GM18517 (cell line): ENCODE measurements around the gene RTP3.
"Not testable (repeated sequence)": the region's sequence is repeated elsewhere in the genome, so short reads cannot be mapped to it uniquely, and the experiment has no call there.

ENCODE experiments used
- ATAC-seq: cut with Tn5 transposase; IDR thresholded peaks from one replicate; pipeline ENCODE4 v1.9.1; 2021; ENCODE audit warnings: mild to moderate bottlenecking, moderate library complexity; ENCODE audit not compliant: unreplicated experiment

RTP3 gene

DNA sequence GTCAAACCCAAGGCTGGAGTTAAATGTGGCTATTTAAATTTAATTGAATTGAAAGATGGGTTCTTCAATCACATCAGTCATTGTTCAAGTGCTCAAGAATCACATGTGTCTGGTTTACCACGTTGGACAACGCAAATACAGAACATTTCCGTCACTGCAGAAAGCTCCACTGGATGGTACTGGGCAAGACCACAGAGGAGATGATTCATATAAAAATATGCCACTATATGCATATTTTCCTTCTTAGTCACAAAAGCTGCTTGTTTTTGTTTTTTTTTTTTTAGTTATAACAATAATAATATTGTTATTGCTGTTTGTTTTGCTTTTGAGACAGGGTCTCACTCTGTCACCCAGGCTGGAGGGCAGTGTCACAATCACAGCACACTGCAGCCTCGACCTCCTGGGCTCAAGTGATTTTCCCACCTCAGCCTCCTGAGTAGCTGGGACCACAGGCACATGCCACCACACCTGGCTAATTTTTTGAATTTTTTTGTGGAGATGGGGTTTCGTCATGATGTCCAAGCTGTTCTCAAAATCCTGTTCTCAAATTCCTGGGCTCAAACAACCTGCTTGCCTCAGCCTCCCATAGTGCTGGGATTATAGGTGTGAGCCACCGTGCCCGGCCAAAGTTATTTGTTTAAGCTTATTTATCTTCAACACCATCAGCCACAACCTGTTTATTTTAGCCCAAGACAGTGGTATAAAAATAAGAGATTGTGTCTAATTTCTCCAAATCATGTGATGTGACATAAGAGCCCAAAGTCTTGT lies 19.4 kb downstream of the RTP3 start:
- ATAC-seq = no peak

DNA sequence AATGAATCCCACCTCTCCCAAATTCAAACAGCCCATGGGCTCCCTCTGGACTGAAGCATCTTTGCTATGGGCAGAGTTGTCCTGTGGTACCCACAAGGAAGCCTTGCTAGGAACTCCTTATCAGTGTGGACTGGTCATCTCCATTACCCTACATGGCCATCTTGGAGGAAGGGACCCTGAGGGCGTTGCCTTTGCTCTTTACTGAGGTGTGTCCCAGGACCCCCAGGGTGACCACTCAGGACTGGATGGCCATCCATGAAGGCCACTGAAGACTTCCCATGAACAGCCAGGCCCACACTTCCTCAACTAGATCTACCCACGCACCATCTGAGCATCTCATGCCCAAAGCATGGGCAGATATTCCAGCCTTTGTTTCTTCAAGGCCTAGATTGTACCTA lies 20.0 kb downstream of the RTP3 start:
- no peak for ATAC-seq

DNA sequence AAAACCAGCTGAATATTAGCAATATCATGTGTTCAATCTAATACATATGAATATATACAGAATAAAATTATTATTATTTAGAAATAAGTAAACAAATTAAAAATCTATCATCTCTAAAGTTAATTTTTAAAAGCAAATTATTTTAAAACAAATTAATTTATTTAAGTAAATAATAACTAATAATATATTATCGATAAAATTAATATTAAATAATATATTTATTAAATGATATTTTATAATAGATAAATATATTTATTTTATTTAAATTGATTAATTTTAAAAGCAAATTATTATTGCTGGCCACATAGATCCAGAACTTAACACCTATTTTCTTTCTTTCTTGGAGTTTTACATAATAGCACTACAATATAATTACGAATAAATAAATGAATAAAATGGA lies 22.2 kb downstream of the RTP3 start:
- no peak for ATAC-seq

- no peak for ATAC-seq
Measured at GRCh38 chr3:46520531-46520930, 22.8 kb downstream of the RTP3 start.

DNA sequence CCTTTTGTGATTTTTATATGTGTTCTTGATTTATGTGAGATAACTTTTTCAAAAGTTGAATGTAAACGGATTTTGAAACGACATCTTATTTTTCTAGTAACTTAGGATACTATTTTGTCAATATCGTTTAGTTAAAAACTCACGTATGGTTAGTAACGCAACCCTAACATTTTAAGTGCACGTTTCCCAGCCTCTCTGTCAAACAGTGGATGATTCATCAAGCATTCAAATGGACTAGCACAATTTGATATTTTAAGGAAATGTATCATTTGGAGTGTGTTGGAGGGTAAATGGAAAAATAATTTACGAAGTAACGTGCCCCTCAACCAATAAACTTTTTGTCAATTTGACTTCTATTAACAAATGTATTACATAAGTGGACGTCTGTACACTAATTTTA lies 23.3 kb downstream of the RTP3 start:
- no peak for ATAC-seq

DNA sequence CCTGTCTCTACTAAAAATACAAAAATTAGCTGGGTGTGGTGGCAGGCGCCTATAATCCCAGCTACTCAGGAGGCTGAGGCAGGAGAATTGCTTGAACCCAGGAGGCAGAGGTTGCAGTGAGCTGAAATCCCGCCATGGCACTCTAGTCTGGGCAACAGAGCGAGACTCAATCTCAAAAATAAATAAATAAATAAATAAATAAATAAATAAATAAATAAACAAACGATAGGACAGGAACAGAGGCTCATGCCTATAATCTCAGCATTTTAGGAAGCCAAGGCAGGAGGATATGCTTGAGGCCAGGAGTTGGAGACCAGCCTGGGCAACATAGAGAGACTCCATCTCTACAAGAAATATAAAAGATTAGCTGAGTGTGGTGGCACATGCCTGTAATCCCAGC lies 24.4 kb downstream of the RTP3 start:
- not testable (repeated sequence) for ATAC-seq

DNA sequence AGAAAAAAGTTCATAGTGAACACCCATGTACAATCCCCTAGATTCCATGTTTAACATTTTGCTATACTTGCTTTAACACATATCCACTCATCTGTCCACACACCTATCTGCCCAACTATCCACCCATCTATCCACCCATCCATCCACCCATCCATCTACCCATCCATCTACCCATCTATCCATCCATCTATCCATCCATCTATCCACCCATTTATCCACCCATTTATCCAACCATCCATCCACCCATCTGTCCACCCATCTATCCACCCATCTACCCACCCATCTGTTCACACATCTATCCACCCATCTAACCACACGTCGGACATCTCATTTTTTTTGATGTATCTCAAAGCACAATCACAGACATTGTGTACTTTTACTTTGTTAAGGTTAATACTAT lies 25.8 kb downstream of the RTP3 start:
- no peak for ATAC-seq

DNA sequence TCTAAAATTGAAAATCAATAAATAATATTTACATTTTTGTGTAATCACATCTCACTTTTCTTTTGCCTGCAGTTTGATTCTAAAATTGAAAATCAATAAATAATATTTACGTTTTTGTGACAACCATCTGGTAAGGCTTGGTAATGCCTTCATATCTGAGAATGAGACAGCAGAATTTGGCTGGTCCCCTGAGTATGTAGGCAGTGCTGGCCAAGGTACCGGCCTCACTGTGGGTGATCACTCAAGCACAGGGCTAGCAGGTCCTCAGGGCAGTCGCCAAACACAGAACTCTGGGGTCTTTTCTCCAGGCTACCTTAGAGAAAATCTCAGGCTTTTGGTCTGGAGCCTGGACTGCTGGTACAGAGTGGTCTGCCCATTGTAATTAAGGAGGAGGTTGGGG lies 26.2 kb downstream of the RTP3 start:
- no peak for ATAC-seq

DNA sequence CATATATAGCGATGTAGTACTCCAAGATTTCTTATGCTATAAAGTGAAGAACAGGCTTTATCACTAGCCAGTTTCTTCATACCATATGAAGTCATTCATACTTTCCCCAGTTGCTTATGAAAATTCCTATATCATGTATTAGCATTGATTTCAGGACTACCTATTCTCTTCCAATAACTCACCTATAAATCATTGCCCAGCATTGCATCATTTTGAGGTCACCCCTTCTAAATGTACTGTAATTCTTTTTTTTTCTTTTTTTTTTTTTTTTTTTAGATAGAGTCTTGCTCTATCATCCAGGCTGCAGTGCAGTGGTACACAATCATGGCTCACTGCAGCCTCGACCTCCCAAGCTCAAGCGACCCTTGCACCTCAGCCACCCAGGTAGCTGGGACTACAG lies 27.1 kb downstream of the RTP3 start:
- ATAC-seq = no peak

DNA sequence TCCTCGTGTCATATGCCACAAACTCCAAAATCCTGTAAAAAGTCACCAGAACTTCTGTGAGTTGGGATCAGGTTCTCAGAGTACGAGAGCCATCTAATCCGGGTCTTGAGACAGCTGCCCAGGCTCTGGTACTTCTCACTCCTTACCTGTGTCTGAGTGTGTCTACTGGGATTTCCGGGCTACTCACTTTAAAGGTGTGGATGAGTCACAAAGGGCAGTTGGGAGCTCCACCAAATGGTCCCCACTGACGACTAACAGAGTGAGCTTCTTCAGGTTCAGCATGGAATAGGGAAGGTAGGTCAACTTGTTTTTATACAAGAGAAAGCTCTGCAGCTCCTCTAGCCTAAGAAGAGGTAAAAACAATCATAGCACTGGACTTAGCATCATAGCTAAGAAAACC lies 29.5 kb downstream of the RTP3 start:
- no peak for ATAC-seq

- no peak for ATAC-seq
Measured at GRCh38 chr3:46533091-46533490, 35.3 kb downstream of the RTP3 start.

DNA sequence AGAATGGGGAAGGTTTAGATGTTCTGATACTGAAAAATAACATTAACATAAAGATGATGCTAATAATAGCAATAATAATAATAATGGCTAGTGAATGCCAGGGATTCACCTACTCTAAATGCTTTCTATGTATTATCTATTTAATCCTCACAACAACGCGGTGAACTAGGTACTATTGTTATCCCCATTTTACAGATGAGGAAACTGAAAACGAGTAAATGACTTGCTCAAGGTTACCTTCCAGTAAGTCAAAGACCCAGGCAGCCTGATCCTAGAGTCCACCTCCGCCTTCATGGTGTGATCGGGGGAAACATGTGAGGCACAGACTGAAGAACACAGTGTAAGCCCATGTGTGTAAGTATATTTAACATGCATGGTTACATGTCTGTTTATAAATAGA lies 38.0 kb downstream of the RTP3 start:
- no peak for ATAC-seq

GRCh38 chr3:46536758-46537157 lies 39.0 kb downstream of the RTP3 start:
- ATAC-seq = no peak

DNA sequence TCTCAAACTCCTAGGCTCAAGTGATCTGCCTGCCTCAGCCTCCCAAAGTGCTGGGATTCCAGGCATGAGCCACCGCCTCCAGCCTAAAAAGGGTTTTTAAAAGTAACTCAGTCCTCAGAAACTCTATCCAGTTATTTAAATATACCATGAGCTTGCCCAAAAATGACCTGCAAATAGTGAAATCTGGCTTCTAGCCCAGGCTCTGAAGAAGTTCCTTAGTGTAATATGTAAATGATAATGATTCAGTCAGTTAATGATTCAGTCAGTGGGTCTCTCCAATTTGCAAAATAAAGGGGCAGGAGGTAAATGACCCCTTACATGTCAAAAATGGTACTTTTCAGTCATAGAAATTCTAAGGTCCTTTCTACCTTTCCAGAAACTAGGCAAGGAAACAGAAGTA lies 39.5 kb downstream of the RTP3 start:
- no peak for ATAC-seq

- ATAC-seq = no peak
Measured at GRCh38 chr3:46537779-46538178, 40.0 kb downstream of the RTP3 start.

GRCh38 chr3:46538425-46538802 lies 40.6 kb downstream of the RTP3 start:
- ATAC-seq = not testable (repeated sequence)

GRCh38 chr3:46538803-46539442 lies 41.1 kb downstream of the RTP3 start:
- peak; percentile 74 for ATAC-seq

DNA sequence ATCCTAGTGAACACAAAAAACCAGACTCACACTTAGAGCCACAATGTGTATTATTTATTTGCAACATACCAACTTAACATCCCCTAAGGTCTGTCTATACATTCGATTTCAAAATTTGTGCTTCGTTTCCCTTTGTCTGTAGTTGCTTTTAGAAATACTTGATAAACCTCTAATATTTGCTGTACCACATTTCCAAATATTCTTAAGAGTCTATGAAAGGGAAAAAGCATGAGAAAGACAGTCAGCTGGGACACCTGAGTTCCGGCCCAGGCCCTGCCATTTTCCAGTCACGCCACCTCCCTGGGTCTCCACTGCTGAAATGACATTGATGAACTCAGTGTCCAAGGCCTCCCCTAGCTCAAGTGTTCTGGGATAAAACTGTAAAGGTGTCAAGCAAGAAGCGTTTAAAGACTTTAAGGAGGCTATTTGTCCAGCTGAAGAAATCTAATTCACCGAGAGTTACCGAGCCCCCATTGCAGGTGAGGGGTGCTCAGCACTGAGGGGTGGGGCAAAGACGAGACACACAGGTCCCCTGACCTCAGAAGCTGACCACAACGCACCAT lies 41.7 kb downstream of the RTP3 start:
- no peak for ATAC-seq

- no peak for ATAC-seq
Measured at GRCh38 chr3:46540550-46540949, 42.8 kb downstream of the RTP3 start.

- no peak for ATAC-seq
Measured at GRCh38 chr3:46541835-46542234, 44.1 kb downstream of the RTP3 start.

DNA sequence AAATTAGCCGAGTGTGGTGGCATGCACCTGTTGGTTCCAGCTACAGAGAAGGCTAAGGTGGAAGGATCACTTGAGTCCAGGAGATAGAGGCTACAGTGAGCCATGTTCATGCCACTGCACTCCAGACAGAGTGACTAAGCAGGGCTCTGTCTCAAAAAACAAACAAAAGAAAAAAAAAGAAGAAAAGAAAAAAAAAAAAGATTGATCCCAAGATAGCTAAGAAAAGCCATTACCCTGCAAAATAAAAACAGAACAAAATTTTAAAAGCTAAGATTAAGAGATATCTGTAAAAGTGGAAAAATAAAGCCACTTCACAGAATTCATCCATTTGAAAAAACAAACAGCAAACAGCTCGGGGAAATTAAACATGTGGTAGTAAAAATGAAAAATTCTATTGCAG lies 44.6 kb downstream of the RTP3 start:
- no peak for ATAC-seq

- ATAC-seq = no peak
Measured at GRCh38 chr3:46542801-46543201, 45.0 kb downstream of the RTP3 start.
